ENCODE results near the gene CAPN5. TPM values are rescaled to one million over a fixed set of nuclear protein-coding genes. Genes with fewer than 3 reads are reported as not detected.

Gene CAPN5
- total and polyA plus RNA-seq, 4 donors = 10.7 to 43.1 (median 28.2) TPM

GRCh38 chr11:77111277-77111676 lies 44.5 kb downstream of the CAPN5 start:
- Histone ChIP-seq H3K36me3 (ENCODE audit: control insufficient read depth, insufficient read depth, low read length) (peaks cover 42% of the 10 kb centered on the region), H3K4me3 (ENCODE audit: low read depth, low read length) (no peak overlapping the region), H3K27me3 (ENCODE audit: control insufficient read depth, insufficient read depth, low read length) (no peaks in the 10 kb centered on the region), H3K9me3 (ENCODE audit: control insufficient read depth, insufficient read depth, low read length) (no peaks in the 10 kb centered on the region), H3K27ac (ENCODE audit: low read depth, low read length) (no peak overlapping the region), H3K4me1 (ENCODE audit: control insufficient read depth, insufficient read depth, low read length) (peaks cover 48% of the 10 kb centered on the region)
- peak in 1 of 6 donors; percentile 19 for DNase-seq (ENCODE audit: low read depth in 4 of 6, low spot score in 6 of 6)
- 60% methylated on average over 2 of the region's 3 CpGs for WGBS (ENCODE audit: insufficient coverage)

DNA sequence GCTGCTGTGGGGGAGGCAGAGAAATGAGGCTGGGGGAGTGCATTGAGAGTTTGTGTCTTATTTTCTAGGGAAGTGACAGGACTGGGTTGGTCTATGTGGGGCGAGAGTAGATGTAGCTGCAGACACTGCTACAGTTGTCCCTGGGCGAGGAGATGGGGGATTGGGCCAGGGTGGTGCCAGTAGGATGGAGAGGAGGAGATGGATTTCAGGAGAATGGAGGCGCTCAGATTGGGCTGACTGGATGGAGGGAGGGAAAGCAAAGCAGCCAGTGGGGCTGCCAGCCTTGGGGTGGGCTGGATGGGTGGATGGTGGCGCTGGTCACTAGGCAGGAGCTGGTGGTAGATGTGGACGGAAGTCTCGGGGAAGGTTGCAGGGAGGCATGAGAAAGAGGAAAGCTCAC lies 45.2 kb downstream of the CAPN5 start:
- no peaks in the 10 kb centered on the region for H3K27me3 ChIP-seq (ENCODE audit: control insufficient read depth, insufficient read depth, low read length)
- peaks cover 39% of the 10 kb centered on the region for H3K36me3 ChIP-seq (ENCODE audit: control insufficient read depth, insufficient read depth, low read length)
- no peak overlapping the region for H3K27ac ChIP-seq (ENCODE audit: low read depth, low read length)
- peaks cover 48% of the 10 kb centered on the region for H3K4me1 ChIP-seq (ENCODE audit: control insufficient read depth, insufficient read depth, low read length)
- no peak for DNase-seq (ENCODE audit: low read depth in 4 of 6, low spot score in 6 of 6)
- no peaks in the 10 kb centered on the region for H3K9me3 ChIP-seq (ENCODE audit: control insufficient read depth, insufficient read depth, low read length)
- no peak overlapping the region for H3K4me3 ChIP-seq (ENCODE audit: low read depth, low read length)
- 94% methylated on average over 6 of the region's 6 CpGs for WGBS (ENCODE audit: insufficient coverage)

DNA sequence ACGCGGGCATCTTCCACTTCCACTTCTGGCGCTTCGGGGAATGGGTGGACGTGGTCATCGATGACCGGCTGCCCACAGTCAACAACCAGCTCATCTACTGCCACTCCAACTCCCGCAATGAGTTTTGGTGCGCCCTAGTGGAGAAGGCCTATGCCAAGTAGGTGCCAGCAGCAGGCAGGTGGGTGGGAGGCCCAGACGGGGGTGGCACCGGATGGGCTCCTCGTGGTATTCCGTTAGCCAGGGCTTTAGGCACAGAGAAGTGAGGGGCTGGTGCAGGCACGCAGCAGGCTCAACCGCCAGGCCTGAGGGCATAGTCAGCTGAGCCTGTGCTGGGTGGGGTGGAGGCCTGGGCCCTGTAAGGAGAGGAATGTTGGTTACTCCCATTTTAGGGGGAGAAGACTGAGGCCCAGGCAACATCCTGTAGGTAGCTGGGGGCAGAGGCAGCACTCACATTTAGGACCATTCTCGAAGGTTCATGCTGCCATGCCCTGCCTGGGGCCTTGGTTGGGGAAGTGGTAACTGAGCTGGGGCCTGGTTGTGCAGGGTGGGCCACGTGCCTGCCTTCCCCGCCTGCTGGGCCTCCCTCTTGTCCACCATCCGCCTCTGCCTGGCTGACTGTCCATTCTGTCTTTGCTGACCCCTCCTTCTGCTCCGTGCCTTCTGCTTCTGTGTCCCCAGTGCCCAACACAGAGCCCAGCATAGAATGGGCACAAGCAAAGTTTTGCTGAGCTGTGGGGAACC lies 46.0 kb downstream of the CAPN5 start:
- 89% methylated on average over 19 of the region's 20 CpGs for WGBS (ENCODE audit: insufficient coverage)
- Histone ChIP-seq H3K4me3 (ENCODE audit: low read depth, low read length) (no peak overlapping the region), H3K27ac (ENCODE audit: low read depth, low read length) (no peak overlapping the region), H3K9me3 (ENCODE audit: control insufficient read depth, insufficient read depth, low read length) (no peaks in the 10 kb centered on the region), H3K4me1 (ENCODE audit: control insufficient read depth, insufficient read depth, low read length) (peaks cover 49% of the 10 kb centered on the region), H3K36me3 (ENCODE audit: control insufficient read depth, insufficient read depth, low read length) (peaks cover 35% of the 10 kb centered on the region), H3K27me3 (ENCODE audit: control insufficient read depth, insufficient read depth, low read length) (no peaks in the 10 kb centered on the region)
- DNase-seq (ENCODE audit: low read depth in 4 of 6, low spot score in 6 of 6) = no peak

GRCh38 chr11:77113382-77114088 lies 46.8 kb downstream of the CAPN5 start:
- H3K4me3 ChIP-seq (ENCODE audit: low read depth, low read length) = no peak overlapping the region
- H3K27ac ChIP-seq (ENCODE audit: low read depth, low read length) = no peak overlapping the region
- no peaks in the 10 kb centered on the region for H3K9me3 ChIP-seq (ENCODE audit: control insufficient read depth, insufficient read depth, low read length)
- H3K36me3 ChIP-seq (ENCODE audit: control insufficient read depth, insufficient read depth, low read length) = peaks cover 42% of the 10 kb centered on the region
- DNase-seq (ENCODE audit: low read depth in 4 of 6, low spot score in 6 of 6) = peak in 2 of 6 donors; percentile 29 to 35
- no peaks in the 10 kb centered on the region for H3K27me3 ChIP-seq (ENCODE audit: control insufficient read depth, insufficient read depth, low read length)
- WGBS (ENCODE audit: insufficient coverage) = 76% methylated on average over 4 of the region's 8 CpGs
- peaks cover 48% of the 10 kb centered on the region for H3K4me1 ChIP-seq (ENCODE audit: control insufficient read depth, insufficient read depth, low read length)

DNA sequence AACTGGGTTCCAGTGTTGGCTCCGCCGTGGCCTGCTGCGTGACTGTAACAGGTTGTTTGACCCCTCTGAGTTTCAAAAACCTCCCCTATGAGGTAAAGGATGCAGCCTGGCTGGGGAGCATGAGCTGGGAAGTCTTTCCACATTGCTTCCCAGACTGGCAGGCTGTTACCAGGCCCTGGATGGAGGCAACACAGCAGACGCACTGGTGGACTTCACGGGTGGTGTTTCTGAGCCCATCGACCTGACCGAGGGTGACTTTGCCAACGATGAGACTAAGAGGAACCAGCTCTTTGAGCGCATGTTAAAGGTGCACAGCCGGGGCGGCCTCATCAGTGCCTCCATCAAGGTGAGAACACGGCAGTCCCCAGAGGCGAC lies 47.3 kb downstream of the CAPN5 start:
- H3K36me3 ChIP-seq (ENCODE audit: control insufficient read depth, insufficient read depth, low read length) = peaks cover 47% of the 10 kb centered on the region
- no peak for DNase-seq (ENCODE audit: low read depth in 4 of 6, low spot score in 6 of 6)
- peaks cover 48% of the 10 kb centered on the region for H3K4me1 ChIP-seq (ENCODE audit: control insufficient read depth, insufficient read depth, low read length)

DNA sequence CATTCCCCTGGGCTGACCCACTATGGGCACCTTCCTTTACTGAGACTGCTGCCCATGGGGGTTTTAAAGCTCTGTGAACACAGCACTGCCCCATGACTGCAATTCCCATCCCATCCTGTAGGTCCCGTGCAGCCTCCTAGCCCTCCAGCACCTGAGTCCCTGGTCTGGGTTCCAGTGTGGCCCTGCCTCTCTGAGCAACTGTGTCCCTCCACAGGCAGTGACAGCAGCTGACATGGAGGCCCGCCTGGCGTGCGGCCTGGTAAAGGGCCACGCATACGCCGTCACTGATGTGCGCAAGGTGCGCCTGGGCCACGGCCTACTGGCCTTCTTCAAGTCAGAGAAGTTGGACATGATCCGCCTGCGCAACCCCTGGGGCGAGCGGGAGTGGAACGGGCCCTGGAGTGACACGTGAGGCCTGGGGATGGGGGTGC lies 48.4 kb downstream of the CAPN5 start:
- H3K4me1 ChIP-seq (ENCODE audit: control insufficient read depth, insufficient read depth, low read length) = peaks cover 39% of the 10 kb centered on the region
- no peak for DNase-seq (ENCODE audit: low read depth in 4 of 6, low spot score in 6 of 6)
- 97% methylated on average over 16 of the region's 16 CpGs for WGBS (ENCODE audit: insufficient coverage)
- no peak overlapping the region for H3K27ac ChIP-seq (ENCODE audit: low read depth, low read length)
- H3K36me3 ChIP-seq (ENCODE audit: control insufficient read depth, insufficient read depth, low read length) = peaks cover 56% of the 10 kb centered on the region
- H3K4me3 ChIP-seq (ENCODE audit: low read depth, low read length) = no peak overlapping the region
- no peaks in the 10 kb centered on the region for H3K27me3 ChIP-seq (ENCODE audit: control insufficient read depth, insufficient read depth, low read length)
- H3K9me3 ChIP-seq (ENCODE audit: control insufficient read depth, insufficient read depth, low read length) = no peaks in the 10 kb centered on the region

More for the DNA sequence above, 47.3 kb downstream of the CAPN5 start:
- Histone ChIP-seq H3K9me3 (ENCODE audit: control insufficient read depth, insufficient read depth, low read length) (no peaks in the 10 kb centered on the region), H3K27ac (ENCODE audit: low read depth, low read length) (no peak overlapping the region), H3K4me3 (ENCODE audit: low read depth, low read length) (no peak overlapping the region), H3K27me3 (ENCODE audit: control insufficient read depth, insufficient read depth, low read length) (no peaks in the 10 kb centered on the region)
- WGBS (ENCODE audit: insufficient coverage) = 96% methylated on average over 10 of the region's 13 CpGs

DNA sequence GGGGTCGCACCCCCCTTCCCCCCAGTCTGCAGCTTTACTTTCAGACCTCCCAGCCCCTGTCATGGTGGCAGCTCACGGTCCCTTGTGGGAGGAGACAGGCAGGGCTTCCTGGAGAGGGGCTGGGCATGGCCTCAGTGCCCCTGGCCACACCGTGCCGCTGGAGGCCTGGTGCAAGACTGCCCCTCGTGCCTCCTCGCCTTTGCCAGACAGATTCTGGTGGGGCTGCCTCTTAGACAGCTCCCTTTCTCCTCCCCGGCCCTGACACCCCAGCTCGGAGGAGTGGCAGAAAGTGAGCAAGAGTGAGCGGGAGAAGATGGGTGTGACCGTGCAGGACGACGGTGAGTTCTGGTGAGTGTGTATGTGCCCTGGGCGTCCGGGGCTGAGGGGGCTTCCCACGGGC lies 49.2 kb downstream of the CAPN5 start:
- H3K4me1 ChIP-seq (ENCODE audit: control insufficient read depth, insufficient read depth, low read length) = peaks cover 32% of the 10 kb centered on the region
- DNase-seq (ENCODE audit: low read depth in 4 of 6, low spot score in 6 of 6) = no peak
- no peaks in the 10 kb centered on the region for H3K27me3 ChIP-seq (ENCODE audit: control insufficient read depth, insufficient read depth, low read length)
- H3K27ac ChIP-seq (ENCODE audit: low read depth, low read length) = no peak overlapping the region
- 95% methylated on average over 5 of the region's 15 CpGs for WGBS (ENCODE audit: insufficient coverage)
- H3K4me3 ChIP-seq (ENCODE audit: low read depth, low read length) = no peak overlapping the region
- H3K36me3 ChIP-seq (ENCODE audit: control insufficient read depth, insufficient read depth, low read length) = peaks cover 64% of the 10 kb centered on the region
- no peaks in the 10 kb centered on the region for H3K9me3 ChIP-seq (ENCODE audit: control insufficient read depth, insufficient read depth, low read length)

- WGBS (ENCODE audit: insufficient coverage) = 22% methylated on average over 6 of the region's 7 CpGs
- DNase-seq (ENCODE audit: low read depth in 4 of 6, low spot score in 6 of 6) = peak in 2 of 6 donors; percentile 18 to 22
- H3K4me3 ChIP-seq (ENCODE audit: low read depth, low read length) = no peak overlapping the region
- H3K9me3 ChIP-seq (ENCODE audit: control insufficient read depth, insufficient read depth, low read length) = no peaks in the 10 kb centered on the region
- H3K27me3 ChIP-seq (ENCODE audit: control insufficient read depth, insufficient read depth, low read length) = no peaks in the 10 kb centered on the region
- peaks cover 78% of the 10 kb centered on the region for H3K36me3 ChIP-seq (ENCODE audit: control insufficient read depth, insufficient read depth, low read length)
- no peak overlapping the region for H3K27ac ChIP-seq (ENCODE audit: low read depth, low read length)
- peaks cover 29% of the 10 kb centered on the region for H3K4me1 ChIP-seq (ENCODE audit: control insufficient read depth, insufficient read depth, low read length)
These were observed 50.7 kb downstream of the CAPN5 start for GRCh38 chr11:77117492-77117891.

DNA sequence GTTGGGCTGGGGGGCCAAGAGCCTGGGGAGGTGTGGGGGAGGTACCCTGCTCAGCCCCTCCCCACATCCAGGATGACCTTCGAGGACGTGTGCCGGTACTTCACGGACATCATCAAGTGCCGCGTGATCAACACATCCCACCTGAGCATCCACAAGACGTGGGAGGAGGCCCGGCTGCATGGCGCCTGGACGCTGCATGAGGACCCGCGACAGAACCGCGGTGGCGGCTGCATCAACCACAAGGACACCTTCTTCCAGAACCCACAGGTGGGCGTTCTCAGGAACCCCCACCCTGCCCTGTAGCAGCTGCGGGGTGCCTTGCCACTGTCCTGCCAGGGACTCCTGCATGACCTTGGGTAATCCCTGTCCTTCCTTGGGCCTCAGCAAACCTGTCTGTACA lies 51.3 kb downstream of the CAPN5 start:
- H3K4me1 ChIP-seq (ENCODE audit: control insufficient read depth, insufficient read depth, low read length) = peaks cover 25% of the 10 kb centered on the region
- 94% methylated on average over 16 of the region's 17 CpGs for WGBS (ENCODE audit: insufficient coverage)
- H3K4me3 ChIP-seq (ENCODE audit: low read depth, low read length) = no peak overlapping the region
- H3K36me3 ChIP-seq (ENCODE audit: control insufficient read depth, insufficient read depth, low read length) = peaks cover 78% of the 10 kb centered on the region
- no peaks in the 10 kb centered on the region for H3K9me3 ChIP-seq (ENCODE audit: control insufficient read depth, insufficient read depth, low read length)
- no peak overlapping the region for H3K27ac ChIP-seq (ENCODE audit: low read depth, low read length)
- DNase-seq (ENCODE audit: low read depth in 4 of 6, low spot score in 6 of 6) = no peak
- H3K27me3 ChIP-seq (ENCODE audit: control insufficient read depth, insufficient read depth, low read length) = no peaks in the 10 kb centered on the region

DNA sequence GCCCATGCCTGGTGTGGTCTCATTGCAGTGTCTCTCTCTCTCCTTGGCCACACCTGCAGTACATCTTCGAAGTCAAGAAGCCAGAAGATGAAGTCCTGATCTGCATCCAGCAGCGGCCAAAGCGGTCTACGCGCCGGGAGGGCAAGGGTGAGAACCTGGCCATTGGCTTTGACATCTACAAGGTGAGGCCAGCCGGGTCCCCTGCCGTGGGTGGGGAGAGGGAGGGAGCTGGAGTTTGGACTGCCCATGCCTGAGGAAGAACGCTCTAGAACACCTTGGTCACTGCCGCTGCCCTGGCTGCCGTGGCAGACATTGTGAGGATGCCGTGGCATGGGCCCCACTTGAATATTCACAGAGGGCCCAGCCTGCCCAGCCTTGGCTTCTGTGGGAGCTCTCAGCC lies 52.2 kb downstream of the CAPN5 start:
- peaks cover 22% of the 10 kb centered on the region for H3K4me1 ChIP-seq (ENCODE audit: control insufficient read depth, insufficient read depth, low read length)
- no peak overlapping the region for H3K4me3 ChIP-seq (ENCODE audit: low read depth, low read length)
- no peak for DNase-seq (ENCODE audit: low read depth in 4 of 6, low spot score in 6 of 6)
- WGBS (ENCODE audit: insufficient coverage) = 91% methylated on average over 12 of the region's 12 CpGs
- H3K27ac ChIP-seq (ENCODE audit: low read depth, low read length) = no peak overlapping the region
- no peaks in the 10 kb centered on the region for H3K27me3 ChIP-seq (ENCODE audit: control insufficient read depth, insufficient read depth, low read length)
- H3K9me3 ChIP-seq (ENCODE audit: control insufficient read depth, insufficient read depth, low read length) = no peaks in the 10 kb centered on the region
- H3K36me3 ChIP-seq (ENCODE audit: control insufficient read depth, insufficient read depth, low read length) = peaks cover 83% of the 10 kb centered on the region

Measured in spinal cord (tissue), 10 donors.